ENCODE data around the gene LACRT. TPM values are rescaled to one million over a fixed set of nuclear protein-coding genes. Genes with fewer than 3 reads are reported as not detected.
"Not testable (repeated sequence)": the region's sequence is repeated elsewhere in the genome, so short reads cannot be mapped to it uniquely, and the experiment has no call there.

Gene LACRT, protein sequence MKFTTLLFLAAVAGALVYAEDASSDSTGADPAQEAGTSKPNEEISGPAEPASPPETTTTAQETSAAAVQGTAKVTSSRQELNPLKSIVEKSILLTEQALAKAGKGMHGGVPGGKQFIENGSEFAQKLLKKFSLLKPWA
- total RNA-seq (not detected), polyA plus RNA-seq (ENCODE audit: insufficient read length in 2 of 2) (not detected)
- long read RNA-seq, donor 1: 0 reads
- long read RNA-seq, donor 2: 0 reads
- long read RNA-seq, donor 3: 0 reads
- long read RNA-seq, donor 4: 0 reads

- Histone ChIP-seq H3K36me3 (ENCODE audit: control insufficient read depth, insufficient read depth, low read length) (no peaks in the 10 kb centered on the region), H3K4me1 (ENCODE audit: control insufficient read depth, insufficient read depth, low read length) (no peaks in the 10 kb centered on the region), H3K9me3 (ENCODE audit: control insufficient read depth, insufficient read depth, low read length) (no peaks in the 10 kb centered on the region), H3K27me3 (ENCODE audit: control insufficient read depth, insufficient read depth, low read length) (no peaks in the 10 kb centered on the region), H3K4me3 (ENCODE audit: low read depth, low read length) (no peak within 1 kb of the TSS), H3K27ac (ENCODE audit: low read depth, low read length) (no peak within 1 kb of the TSS)
- no peak for DNase-seq (ENCODE audit: low read depth in 4 of 6, low spot score in 6 of 6)
- WGBS (ENCODE audit: insufficient coverage): 100% methylated on average over 1 of the region's 2 CpGs
Measured at GRCh38 chr12:54634795-54635194, at the start of gene LACRT. TSS of gene LACRT (minus strand) at chr12:54634895. CDS start at chr12:54634841, 54 bp downstream.

DNA sequence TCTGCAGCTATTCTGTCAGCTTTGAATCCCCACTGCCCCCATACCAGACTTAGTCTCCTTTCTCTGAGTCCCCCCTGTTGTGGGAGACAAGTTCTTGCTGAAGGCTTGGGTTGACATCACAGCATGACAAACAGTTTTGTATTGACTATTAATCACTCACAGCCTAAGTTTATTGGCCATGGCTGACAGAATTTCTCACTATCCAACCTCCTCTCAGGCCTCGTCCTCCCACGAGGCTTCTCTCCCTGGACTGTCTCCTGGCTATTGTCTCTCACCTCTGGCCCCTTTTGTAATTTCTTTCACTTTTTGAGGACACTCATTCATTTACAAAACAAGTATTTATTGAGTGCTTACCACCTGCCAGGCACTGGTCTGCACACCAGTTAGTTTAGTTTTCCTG, 48.7 kb upstream of the LACRT start:
- Histone ChIP-seq H3K36me3 (ENCODE audit: control insufficient read depth, insufficient read depth, low read length) (no peaks in the 10 kb centered on the region), H3K9me3 (ENCODE audit: control insufficient read depth, insufficient read depth, low read length) (no peaks in the 10 kb centered on the region), H3K27ac (ENCODE audit: low read depth, low read length) (no peak overlapping the region), H3K4me3 (ENCODE audit: low read depth, low read length) (no peak overlapping the region), H3K27me3 (ENCODE audit: control insufficient read depth, insufficient read depth, low read length) (no peaks in the 10 kb centered on the region), H3K4me1 (ENCODE audit: control insufficient read depth, insufficient read depth, low read length) (no peaks in the 10 kb centered on the region)
- no peak for DNase-seq (ENCODE audit: low read depth in 4 of 6, low spot score in 6 of 6)
- 22% methylated on average over 2 of the region's 2 CpGs for WGBS (ENCODE audit: insufficient coverage)

DNA sequence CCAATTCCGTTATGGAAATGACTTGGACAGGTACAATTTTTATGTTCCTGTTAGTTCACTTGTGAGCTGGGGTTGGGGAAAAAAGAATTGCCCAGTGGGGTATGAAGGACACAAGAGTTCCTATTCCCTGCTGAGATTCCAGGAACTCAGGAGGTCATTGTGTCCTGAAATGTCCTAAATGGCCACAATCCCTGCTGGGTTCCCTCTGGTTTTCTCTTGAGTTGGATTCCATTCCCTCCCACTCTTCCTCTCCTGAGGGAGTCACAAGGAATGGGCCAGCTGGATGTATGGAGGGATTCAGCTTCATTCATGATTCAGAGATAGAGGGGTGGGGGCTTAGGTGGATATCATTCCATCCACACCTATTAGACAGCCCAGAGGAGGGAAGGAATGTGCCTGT, 48.0 kb upstream of the LACRT start:
- 71% methylated on average over 1 of the region's 1 CpG for WGBS (ENCODE audit: insufficient coverage)
- H3K4me1 ChIP-seq (ENCODE audit: control insufficient read depth, insufficient read depth, low read length): no peaks in the 10 kb centered on the region
- no peaks in the 10 kb centered on the region for H3K36me3 ChIP-seq (ENCODE audit: control insufficient read depth, insufficient read depth, low read length)
- H3K9me3 ChIP-seq (ENCODE audit: control insufficient read depth, insufficient read depth, low read length): no peaks in the 10 kb centered on the region
- H3K4me3 ChIP-seq (ENCODE audit: low read depth, low read length): no peak overlapping the region
- no peaks in the 10 kb centered on the region for H3K27me3 ChIP-seq (ENCODE audit: control insufficient read depth, insufficient read depth, low read length)
- DNase-seq (ENCODE audit: low read depth in 4 of 6, low spot score in 6 of 6): no peak
- no peak overlapping the region for H3K27ac ChIP-seq (ENCODE audit: low read depth, low read length)

DNA sequence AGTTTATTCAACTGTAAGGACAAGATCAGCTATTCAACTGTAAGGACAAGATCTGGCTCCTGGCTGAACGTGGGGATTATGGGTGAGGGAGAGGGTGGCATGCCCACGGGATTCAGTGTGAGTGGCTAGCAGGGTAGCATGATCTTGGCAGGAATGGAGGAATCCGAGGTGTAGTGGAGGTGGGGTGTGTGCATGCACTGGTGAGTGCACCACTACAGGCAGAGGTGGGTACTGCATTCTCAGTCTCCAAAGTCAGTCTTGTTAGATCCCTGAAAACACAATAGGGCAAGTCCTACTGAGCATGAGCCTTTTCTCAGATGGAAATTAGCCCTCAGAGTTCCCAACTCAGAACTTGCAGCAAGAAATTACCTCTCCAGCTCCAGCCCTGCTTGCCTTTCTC, 45.7 kb upstream of the LACRT start:
- Histone ChIP-seq H3K36me3 (ENCODE audit: control insufficient read depth, insufficient read depth, low read length) (no peaks in the 10 kb centered on the region), H3K27me3 (ENCODE audit: control insufficient read depth, insufficient read depth, low read length) (no peaks in the 10 kb centered on the region)
- 63% methylated on average over 3 of the region's 3 CpGs for whole genome bisulfite sequencing (ENCODE audit: insufficient coverage)

DNA sequence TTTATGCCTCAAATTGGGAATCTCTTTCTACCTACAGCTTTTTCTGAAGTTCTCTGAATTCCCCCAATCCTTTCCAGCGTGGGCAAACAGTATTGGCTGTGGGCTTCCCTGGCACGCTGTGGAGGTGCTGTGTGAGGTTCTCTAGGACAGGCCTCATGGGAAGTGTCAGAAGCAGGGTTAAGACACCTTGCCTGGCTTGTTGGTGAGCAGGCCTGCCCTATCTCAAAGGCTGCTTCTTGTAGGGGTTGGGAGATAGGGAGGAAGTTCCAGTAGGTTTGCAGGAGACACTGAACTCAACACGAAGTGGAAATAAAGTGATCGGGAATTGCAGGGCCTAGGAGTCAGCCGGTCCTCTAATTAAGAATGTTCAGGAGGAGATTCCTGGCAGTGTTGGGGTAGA, 43.4 kb upstream of the LACRT start:
- H3K9me3 ChIP-seq (ENCODE audit: control insufficient read depth, insufficient read depth, low read length): no peaks in the 10 kb centered on the region
- no peak overlapping the region for H3K4me3 ChIP-seq (ENCODE audit: low read depth, low read length)
- no peaks in the 10 kb centered on the region for H3K36me3 ChIP-seq (ENCODE audit: control insufficient read depth, insufficient read depth, low read length)
- no peak overlapping the region for H3K27ac ChIP-seq (ENCODE audit: low read depth, low read length)
- WGBS (ENCODE audit: insufficient coverage): 74% methylated on average over 4 of the region's 5 CpGs
- H3K4me1 ChIP-seq (ENCODE audit: control insufficient read depth, insufficient read depth, low read length): no peaks in the 10 kb centered on the region
- no peak for DNase-seq (ENCODE audit: low read depth in 4 of 6, low spot score in 6 of 6)
- no peaks in the 10 kb centered on the region for H3K27me3 ChIP-seq (ENCODE audit: control insufficient read depth, insufficient read depth, low read length)

More for the DNA sequence above, 45.7 kb upstream of the LACRT start:
- Histone ChIP-seq H3K27ac (ENCODE audit: low read depth, low read length) (no peak overlapping the region), H3K4me3 (ENCODE audit: low read depth, low read length) (no peak overlapping the region), H3K4me1 (ENCODE audit: control insufficient read depth, insufficient read depth, low read length) (no peaks in the 10 kb centered on the region), H3K9me3 (ENCODE audit: control insufficient read depth, insufficient read depth, low read length) (no peaks in the 10 kb centered on the region)
- no peak for DNase-seq (ENCODE audit: low read depth in 4 of 6, low spot score in 6 of 6)

DNA sequence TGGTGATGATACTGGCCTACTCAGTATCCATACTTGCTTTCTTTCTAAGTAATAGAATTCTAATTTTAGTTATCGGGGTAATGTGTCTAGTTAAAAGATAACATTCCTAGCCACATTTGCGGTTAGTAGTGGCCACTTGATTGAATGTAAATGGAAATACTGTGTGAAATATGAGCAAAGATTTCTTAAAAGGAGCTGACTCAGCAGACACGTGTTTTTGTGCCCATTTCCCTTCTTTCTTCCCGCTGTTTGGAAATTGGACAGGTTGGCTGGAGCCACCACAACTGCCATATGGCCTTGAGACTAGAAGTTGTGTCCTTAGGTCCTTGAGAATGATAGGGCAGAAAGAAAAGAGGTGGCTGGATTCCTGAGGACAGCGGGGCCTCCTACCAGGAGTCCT, 33.2 kb upstream of the LACRT start:
- no peak for DNase-seq (ENCODE audit: low read depth in 4 of 6, low spot score in 6 of 6)
- Histone ChIP-seq H3K9me3 (ENCODE audit: control insufficient read depth, insufficient read depth, low read length) (no peaks in the 10 kb centered on the region), H3K27me3 (ENCODE audit: control insufficient read depth, insufficient read depth, low read length) (no peaks in the 10 kb centered on the region), H3K27ac (ENCODE audit: low read depth, low read length) (no peak overlapping the region), H3K36me3 (ENCODE audit: control insufficient read depth, insufficient read depth, low read length) (no peaks in the 10 kb centered on the region), H3K4me3 (ENCODE audit: low read depth, low read length) (no peak overlapping the region), H3K4me1 (ENCODE audit: control insufficient read depth, insufficient read depth, low read length) (no peaks in the 10 kb centered on the region)
- 75% methylated on average over 2 of the region's 5 CpGs for WGBS (ENCODE audit: insufficient coverage)

DNA sequence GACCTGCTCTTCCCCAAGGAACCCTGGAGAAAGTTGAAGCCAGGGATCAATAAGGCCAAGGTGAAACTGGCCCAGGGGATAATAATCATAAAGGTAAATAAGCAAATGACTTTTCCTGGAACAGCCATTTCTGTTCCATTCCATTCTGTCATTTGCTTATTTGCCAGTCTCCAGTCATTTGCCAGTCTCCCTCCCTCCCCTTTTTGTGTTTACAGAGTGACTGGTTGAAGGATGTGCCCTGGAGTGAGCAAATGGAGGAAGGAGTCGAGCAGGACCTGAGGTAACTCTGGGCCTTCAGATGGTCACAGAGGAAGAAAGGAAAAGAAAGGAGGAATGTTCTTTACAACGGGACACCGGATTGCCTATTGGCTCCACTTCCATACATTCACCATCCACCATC, 31.3 kb upstream of the LACRT start:
- no peak overlapping the region for H3K27ac ChIP-seq (ENCODE audit: low read depth, low read length)
- no peak overlapping the region for H3K4me3 ChIP-seq (ENCODE audit: low read depth, low read length)
- no peak for DNase-seq (ENCODE audit: low read depth in 4 of 6, low spot score in 6 of 6)
- no peaks in the 10 kb centered on the region for H3K36me3 ChIP-seq (ENCODE audit: control insufficient read depth, insufficient read depth, low read length)
- H3K27me3 ChIP-seq (ENCODE audit: control insufficient read depth, insufficient read depth, low read length): no peaks in the 10 kb centered on the region
- H3K4me1 ChIP-seq (ENCODE audit: control insufficient read depth, insufficient read depth, low read length): no peaks in the 10 kb centered on the region
- H3K9me3 ChIP-seq (ENCODE audit: control insufficient read depth, insufficient read depth, low read length): no peaks in the 10 kb centered on the region
- no CpG with 5 or more reads among the region's 3 CpGs for WGBS (ENCODE audit: insufficient coverage)

GRCh38 chr12:54665022-54665635, 30.4 kb upstream of the LACRT start:
- WGBS (ENCODE audit: insufficient coverage): no CpG with 5 or more reads among the region's 3 CpGs
- H3K4me3 ChIP-seq (ENCODE audit: low read depth, low read length); H3K27me3 ChIP-seq (ENCODE audit: control insufficient read depth, insufficient read depth, low read length); H3K4me1 ChIP-seq (ENCODE audit: control insufficient read depth, insufficient read depth, low read length); H3K27ac ChIP-seq (ENCODE audit: low read depth, low read length); H3K9me3 ChIP-seq (ENCODE audit: control insufficient read depth, insufficient read depth, low read length); H3K36me3 ChIP-seq (ENCODE audit: control insufficient read depth, insufficient read depth, low read length); DNase-seq (ENCODE audit: low read depth in 4 of 6, low spot score in 6 of 6): not testable (repeated sequence)

GRCh38 chr12:54663603-54664002, 28.9 kb upstream of the LACRT start:
- no peak for DNase-seq (ENCODE audit: low read depth in 4 of 6, low spot score in 6 of 6)
- Histone ChIP-seq H3K9me3 (ENCODE audit: control insufficient read depth, insufficient read depth, low read length) (no peaks in the 10 kb centered on the region), H3K27me3 (ENCODE audit: control insufficient read depth, insufficient read depth, low read length) (no peaks in the 10 kb centered on the region), H3K36me3 (ENCODE audit: control insufficient read depth, insufficient read depth, low read length) (no peaks in the 10 kb centered on the region), H3K4me3 (ENCODE audit: low read depth, low read length) (no peak overlapping the region), H3K4me1 (ENCODE audit: control insufficient read depth, insufficient read depth, low read length) (no peaks in the 10 kb centered on the region), H3K27ac (ENCODE audit: low read depth, low read length) (no peak overlapping the region)
- no CpG with 5 or more reads among the region's 3 CpGs for WGBS (ENCODE audit: insufficient coverage)

- H3K27me3 ChIP-seq (ENCODE audit: control insufficient read depth, insufficient read depth, low read length): no peaks in the 10 kb centered on the region
- no peak for DNase-seq (ENCODE audit: low read depth in 4 of 6, low spot score in 6 of 6)
- no peaks in the 10 kb centered on the region for H3K9me3 ChIP-seq (ENCODE audit: control insufficient read depth, insufficient read depth, low read length)
- H3K36me3 ChIP-seq (ENCODE audit: control insufficient read depth, insufficient read depth, low read length): no peaks in the 10 kb centered on the region
- no peak overlapping the region for H3K27ac ChIP-seq (ENCODE audit: low read depth, low read length)
- H3K4me1 ChIP-seq (ENCODE audit: control insufficient read depth, insufficient read depth, low read length): no peaks in the 10 kb centered on the region
- no peak overlapping the region for H3K4me3 ChIP-seq (ENCODE audit: low read depth, low read length)
- WGBS (ENCODE audit: insufficient coverage): no CpG with 5 or more reads among the region's 3 CpGs
Measured at GRCh38 chr12:54662026-54662425, 27.3 kb upstream of the LACRT start.

Data from spinal cord (tissue), 10 donors.